HG03469 (cell line): ENCODE data around the gene DHDDS.
"Not testable (repeated sequence)": the region's sequence is repeated elsewhere in the genome, so short reads cannot be mapped to it uniquely, and the experiment has no call there.

Source experiments
- ATAC-seq: cut with Tn5 transposase; IDR thresholded peaks from one replicate; pipeline ENCODE4 v1.9.1; 2021; ENCODE audit warnings: mild to moderate bottlenecking, moderate library complexity, moderate number of reproducible peaks; ENCODE audit not compliant: unreplicated experiment

The DHDDS gene

DNA sequence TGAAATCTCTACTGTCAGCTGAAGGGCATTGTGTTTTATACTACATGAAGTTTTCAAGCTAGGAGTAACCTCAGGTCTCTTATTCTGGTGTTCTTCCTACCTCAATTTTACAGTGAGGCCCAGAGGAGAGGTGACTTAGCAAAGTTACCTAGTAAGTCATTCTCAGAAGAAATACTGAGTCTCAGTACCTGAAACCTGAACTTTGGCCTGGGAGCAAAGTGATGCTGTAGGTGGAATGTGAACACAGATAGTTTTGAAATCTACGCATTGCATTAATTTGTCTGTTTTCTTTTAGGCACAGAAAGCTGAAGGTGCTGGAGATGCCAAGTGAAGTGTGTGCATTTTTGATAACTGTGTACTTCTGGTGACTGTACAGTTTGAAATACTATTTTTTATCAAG lies 42.7 kb downstream of the DHDDS start:
- ATAC-seq = no peak

DNA sequence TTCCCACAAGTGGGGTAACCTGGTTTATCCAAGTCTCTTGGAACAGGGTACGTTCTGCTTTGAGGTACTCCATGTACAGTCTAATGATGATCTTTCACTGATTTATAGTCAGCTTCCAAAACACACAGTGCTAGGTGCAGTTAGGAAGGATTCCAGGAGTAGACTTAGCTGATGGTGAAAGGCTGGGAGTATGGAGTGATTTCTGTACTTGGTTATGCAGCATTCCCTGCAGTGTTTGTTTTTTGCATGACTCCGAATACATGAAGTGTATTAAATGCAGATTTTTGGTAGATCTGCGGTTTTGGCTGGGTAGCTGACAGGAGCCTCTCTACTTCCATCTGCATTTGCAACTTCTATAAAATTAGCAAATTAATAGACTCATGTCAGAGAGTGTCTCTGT lies 43.9 kb downstream of the DHDDS start:
- ATAC-seq = no peak

DNA sequence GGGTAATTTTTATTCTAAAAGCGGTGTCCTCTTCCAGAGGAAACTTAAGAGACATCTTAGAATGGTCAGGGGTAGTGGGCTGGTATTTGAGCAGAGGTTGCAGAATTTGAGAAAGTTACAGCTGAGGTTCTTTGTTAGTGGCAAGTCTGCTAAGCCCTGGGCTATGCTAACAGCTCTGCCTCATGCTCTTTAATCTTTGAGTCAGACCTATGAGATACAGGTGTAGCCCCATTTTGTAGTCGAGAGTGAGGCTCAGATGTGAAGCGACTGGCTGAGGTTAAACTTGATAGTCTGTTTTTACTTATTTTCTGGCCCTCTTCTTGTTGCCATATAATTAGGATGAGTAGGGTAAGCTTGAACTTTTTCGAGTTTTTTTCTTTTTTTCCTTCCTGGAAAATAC lies 44.8 kb downstream of the DHDDS start:
- no peak for ATAC-seq

DNA sequence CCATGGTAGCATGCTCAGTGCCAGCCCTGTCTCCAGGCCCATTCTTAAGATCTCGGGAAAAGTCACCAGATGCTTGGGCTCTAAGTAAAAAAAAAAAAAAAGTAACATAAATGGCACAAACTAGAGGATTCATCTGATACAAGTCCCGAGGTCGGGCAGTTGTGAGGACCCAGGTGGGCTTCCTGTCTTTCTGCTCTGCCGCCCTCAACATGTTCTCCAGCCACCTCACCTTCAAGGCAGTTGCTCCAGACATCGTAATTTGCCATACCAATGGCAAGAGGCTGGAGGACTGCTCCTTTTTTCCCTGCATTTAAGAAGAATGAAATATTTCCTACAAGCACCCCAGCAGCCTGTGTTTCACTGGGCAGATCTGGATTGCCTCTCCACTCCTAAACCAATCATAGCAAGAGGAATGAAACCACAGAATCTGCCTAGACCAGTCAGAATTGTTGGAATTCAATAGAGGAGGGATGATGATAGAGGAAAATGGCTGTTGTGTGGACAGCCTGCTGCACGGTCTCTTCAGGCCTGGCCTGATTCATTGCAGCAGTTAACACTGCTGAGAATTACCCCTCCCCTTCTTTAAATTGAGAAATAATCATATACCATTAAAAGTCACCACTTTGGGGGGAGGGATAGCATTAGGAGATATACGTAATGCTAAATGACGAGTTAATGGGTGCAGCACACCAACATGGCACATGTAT lies 45.5 kb downstream of the DHDDS start:
- no peak for ATAC-seq

DNA sequence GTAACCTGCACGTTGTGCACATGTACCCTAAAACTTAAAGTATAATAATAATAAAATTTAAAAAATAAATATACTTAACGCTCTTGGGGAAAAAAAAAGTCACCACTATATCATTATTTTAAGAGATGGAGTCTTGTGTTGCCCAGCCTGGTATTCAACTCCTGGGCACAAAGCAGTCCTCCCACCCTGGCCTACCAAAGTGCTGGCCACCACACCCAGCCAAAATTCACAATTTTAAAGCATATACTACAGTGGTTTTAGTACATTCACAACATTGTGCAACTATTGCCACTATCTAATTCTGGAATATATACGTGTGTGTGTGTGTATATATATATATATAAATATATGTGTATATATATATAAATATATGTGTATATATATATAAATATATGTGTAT lies 46.0 kb downstream of the DHDDS start:
- ATAC-seq = no peak

DNA sequence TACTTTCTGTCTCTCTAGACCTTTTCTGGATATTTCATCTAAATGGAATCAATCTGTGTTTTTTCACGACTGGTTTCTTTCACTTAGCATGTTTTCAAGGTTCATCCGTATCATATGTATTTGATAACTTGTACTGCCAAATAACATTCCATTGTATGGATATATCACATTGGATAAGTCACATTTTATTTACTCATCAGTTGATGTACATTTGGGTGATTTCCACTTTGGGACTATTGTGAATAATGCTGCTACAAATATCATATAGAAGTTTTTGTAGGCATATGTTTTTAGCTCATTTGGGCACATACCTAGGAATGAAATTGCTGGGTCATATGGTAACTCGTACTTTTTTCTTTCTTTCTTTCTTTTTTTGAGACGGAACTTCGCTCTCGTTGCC lies 46.9 kb downstream of the DHDDS start:
- ATAC-seq = no peak

GRCh38 chr1:26482921-26483320 lies 50.8 kb downstream of the DHDDS start:
- no peak for ATAC-seq

GRCh38 chr1:26483980-26484379 lies 51.9 kb downstream of the DHDDS start:
- ATAC-seq = no peak

GRCh38 chr1:26490155-26490554 lies 58.0 kb downstream of the DHDDS start:
- ATAC-seq = no peak

DNA sequence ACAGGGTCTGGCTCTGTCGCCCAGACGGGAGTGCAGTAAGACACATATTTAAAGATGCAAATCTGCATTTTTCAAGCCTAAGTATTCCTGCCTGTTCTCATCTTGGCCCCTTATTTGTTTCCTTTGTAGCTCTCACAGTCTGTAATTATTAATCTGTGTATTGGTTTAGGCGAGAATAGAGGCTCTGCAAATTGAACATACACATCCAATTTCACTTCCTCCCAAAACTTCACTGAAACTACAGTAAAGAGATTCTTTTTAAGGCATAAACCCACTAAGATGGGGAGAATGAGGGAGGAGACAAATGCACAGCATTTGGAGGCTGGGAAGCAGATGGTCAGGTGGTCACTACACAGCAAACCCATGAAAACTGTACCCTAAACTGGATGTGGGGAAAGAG lies 61.1 kb downstream of the DHDDS start:
- ATAC-seq = no peak

DNA sequence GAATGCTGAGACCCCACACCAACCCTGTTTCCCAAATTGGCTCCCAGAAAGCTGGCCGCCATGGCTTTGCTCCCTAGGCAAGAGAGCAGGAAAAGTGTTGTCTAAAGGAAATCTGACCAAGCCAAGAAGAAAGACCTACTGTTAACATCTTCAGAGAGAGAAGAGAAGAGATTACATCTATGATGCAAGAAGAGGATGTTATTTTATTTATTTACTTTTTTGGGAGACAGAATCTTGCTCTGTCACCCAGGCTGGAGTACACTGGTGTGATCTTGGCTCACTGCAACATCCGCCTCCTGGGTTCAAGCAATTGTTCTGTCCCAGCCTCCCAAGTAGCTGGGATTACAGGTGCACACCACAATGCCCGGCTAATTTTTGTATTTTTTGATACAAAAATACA lies 61.8 kb downstream of the DHDDS start:
- ATAC-seq = no peak

- no peak for ATAC-seq
These were observed 64.7 kb downstream of the DHDDS start for GRCh38 chr1:26496861-26497260.

GRCh38 chr1:26498894-26499293 lies 66.8 kb downstream of the DHDDS start:
- no peak for ATAC-seq

DNA sequence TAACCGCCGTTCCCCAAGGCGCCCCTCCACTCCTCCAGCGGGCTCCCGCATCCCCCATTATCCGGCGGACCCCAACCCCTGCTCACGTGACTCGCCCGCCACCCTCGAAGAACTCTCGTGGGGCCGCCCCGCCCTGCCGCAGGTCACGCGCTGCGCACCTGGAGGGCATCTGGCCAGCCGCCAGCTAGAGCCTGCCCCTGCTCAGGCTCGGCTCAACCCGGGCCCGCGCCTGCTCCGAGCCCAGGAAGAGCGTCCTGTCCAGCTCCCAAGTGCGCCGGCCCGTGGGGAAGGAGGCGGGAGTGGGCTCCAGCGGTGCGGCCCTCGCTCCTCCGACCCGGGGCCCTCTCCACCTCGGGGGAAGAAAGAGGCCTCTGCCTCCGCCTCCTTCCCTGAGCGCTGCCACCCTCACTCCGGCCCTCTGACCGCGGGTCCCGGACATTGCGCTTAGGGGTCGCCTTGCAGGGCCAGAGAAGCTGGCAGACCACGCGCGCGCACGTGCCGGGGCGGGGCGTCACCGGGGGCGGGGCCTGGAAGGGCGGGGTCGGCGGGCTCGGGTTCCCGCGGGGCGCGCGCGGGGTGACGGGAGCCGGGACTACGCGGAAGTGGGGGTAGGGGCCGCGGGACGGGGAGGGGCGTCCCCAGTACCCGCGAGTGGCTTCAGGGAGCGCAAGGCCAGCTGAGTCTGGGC lies 68.5 kb downstream of the DHDDS start:
- peak; percentile 28 for ATAC-seq

GRCh38 chr1:26510711-26511110 lies 78.6 kb downstream of the DHDDS start:
- ATAC-seq = not testable (repeated sequence)

- ATAC-seq = not testable (repeated sequence)
These were observed 83.7 kb downstream of the DHDDS start for GRCh38 chr1:26515836-26516235.

GRCh38 chr1:26516987-26517765 lies 85.1 kb downstream of the DHDDS start:
- ATAC-seq = no peak

- ATAC-seq = no peak
These were observed 85.6 kb downstream of the DHDDS start for GRCh38 chr1:26517766-26518049.

GRCh38 chr1:26518355-26518754 lies 86.2 kb downstream of the DHDDS start:
- no peak for ATAC-seq

GRCh38 chr1:26520339-26520738 lies 88.2 kb downstream of the DHDDS start:
- ATAC-seq = no peak
